Activated CD4-positive, alpha-beta T cell treated with anti-CD3 and anti-CD28 coated beads for 36 hours (primary cell): ENCODE results near the gene COPZ1. TPM values are rescaled to one million over a fixed set of nuclear protein-coding genes. Genes with fewer than 3 reads are reported as not detected.
"Not testable (repeated sequence)": the region's sequence is repeated elsewhere in the genome, so short reads cannot be mapped to it uniquely, and the experiment has no call there.

Source experiments
- ATAC-seq: fragments of 200-7000 bp; cut with Tn5 transposase; one replicate; pipeline ENCODE4 v1.10.0; 2021; ENCODE audit warnings: mild to moderate bottlenecking, moderate library complexity
- CTCF ChIA-PET: fragments of 350-600 bp; sonication (Branson Sonifier 250); formaldehyde crosslinking; loops from one replicate; lab custom pipeline; 2021; ENCODE audit warnings: antibody characterized with exemption; lab: Charles Lee
- POLR2A ChIA-PET: fragments of 350-600 bp; sonication (Branson Sonifier 250); formaldehyde crosslinking; loops from one replicate; lab custom pipeline; 2021; ENCODE audit warnings: antibody characterized with exemption, inconsistent platforms; lab: Charles Lee
- DNase-seq: peaks from one replicate; pipeline ENCODE4 v3.0.0-alpha.2; 2020
- H3K27ac Mint-ChIP-seq: one replicate; pipeline ENCODE4 v1.8.0; 2021; ENCODE audit warnings: mixed read lengths
- H3K27me3 Mint-ChIP-seq: one replicate; pipeline ENCODE4 v1.8.0; 2021; ENCODE audit warnings: mixed read lengths
- H3K36me3 Mint-ChIP-seq: one replicate; pipeline ENCODE4 v1.8.0; 2021; ENCODE audit warnings: low read depth, mixed read lengths
- H3K4me1 Mint-ChIP-seq: one replicate; pipeline ENCODE4 v1.8.0; 2021; ENCODE audit warnings: mixed read lengths
- H3K4me3 Mint-ChIP-seq: one replicate; pipeline ENCODE4 v1.8.0; 2021; ENCODE audit warnings: mild to moderate bottlenecking, moderate library complexity, mixed read lengths
- H3K9me3 Mint-ChIP-seq: one replicate; pipeline ENCODE4 v1.8.0; 2021; ENCODE audit warnings: low read depth, mixed read lengths
- intact Hi-C, 2 experiments: fragments of 100-400 bp; cut with DNase I in 1 of 2; cut with micrococcal nuclease in 1 of 2; formaldehyde crosslinking; loops; one replicate each; pipeline versions ENCODE4 v1.14.2 to v1.15.1; 2022 to 2024; cut with DNase I, micrococcal nuclease
- total RNA-seq, 2 experiments: library from RNA; stranded (reverse); gene quantifications; one replicate each; pipeline ENCODE4 v1.2.3, GENCODE V29; 2021

Gene COPZ1
- 10 to 100 TPM; 95.2 to 98.7 TPM for total RNA-seq

- intact Hi-C loops: loop anchor here (1.0 to 2.0 kb wide), 6 partner anchors 34 to 172 kb away; partner anchors contain the start of genes CBX5 (in 1 of the 2), HNRNPA1 (in 1 of the 2) and NCKAP1L (in 1 of the 2)
- CTCF ChIA-PET: interaction anchor here (0.5 to 6.7 kb wide), 51 partner anchors 8 to 581 kb away, joined by 3 to 49 read pairs (median 4); partner anchors contain the start of genes CBX5, HNRNPA1 and NFE2
- ATAC-seq: peak; percentile 99
- Mint-ChIP-seq H3K36me3 (peaks cover 2% of the 10 kb centered on the region), H3K4me3 (peak within 1 kb of the TSS; percentile 96), H3K27ac (peak within 1 kb of the TSS; percentile 92), H3K4me1 (peaks cover 36% of the 10 kb centered on the region), H3K27me3 (no peaks in the 10 kb centered on the region), H3K9me3 (no peaks in the 10 kb centered on the region)
- peak; percentile 96 for DNase-seq
- POLR2A ChIA-PET: interaction anchor here (0.6 to 1.3 kb wide), 13 partner anchors 18 to 49 kb away, joined by 3 to 17 read pairs (median 4); partner anchors contain the start of genes CBX5 and HNRNPA1
These were observed at the start of gene COPZ1 for GRCh38 chr12:54324617-54325441. Gene COPZ1 (plus strand): TSS chr12:54325131. CDS start chr12:54325164, 33 bp downstream.

GRCh38 chr12:54276368-54276767 is 48.6 kb upstream of the COPZ1 start:
- Mint-ChIP-seq H3K36me3 (peaks cover 35% of the 10 kb centered on the region), H3K4me1 (peaks cover 57% of the 10 kb centered on the region), H3K27me3 (no peaks in the 10 kb centered on the region), H3K4me3 (no peak overlapping the region), H3K9me3 (no peaks in the 10 kb centered on the region), H3K27ac (peak overlapping the region; percentile 81)
- no peak for DNase-seq
- CTCF ChIA-PET: interaction anchor here (0.6 to 1.3 kb wide), 6 partner anchors 9 to 103 kb away, joined by 3 to 7 read pairs (median 3); partner anchors contain the start of gene COPZ1
- intact Hi-C loops: loop anchor here (5.0 kb wide), 2 partner anchors 59 to 824 kb away; partner anchors contain the start of gene PCBP2 (in 1 of the 2)
- no peak for ATAC-seq
- POLR2A ChIA-PET: interaction anchor here (0.9 kb wide), 1 partner anchor 11 kb away, joined by 3 read pairs; no protein-coding TSS in a partner anchor

GRCh38 chr12:54277823-54278276 is 47.1 kb upstream of the COPZ1 start:
- DNase-seq: peak; percentile 32
- no peaks in the 10 kb centered on the region for H3K9me3 Mint-ChIP-seq

GRCh38 chr12:54279227-54279631 is 45.7 kb upstream of the COPZ1 start:
- intact Hi-C loops: loop anchor here (1.0 to 5.0 kb wide), 6 partner anchors 20 to 827 kb away; partner anchors contain the start of genes CALCOCO1 (in 1 of the 2), COPZ1 (in 1 of the 2) and PCBP2 (in 1 of the 2)
- CTCF ChIA-PET: interaction anchor here (0.9 to 2.8 kb wide), 9 partner anchors 9 to 120 kb away, joined by 4 to 16 read pairs (median 6); partner anchors contain the start of gene COPZ1
- H3K27me3 Mint-ChIP-seq: no peaks in the 10 kb centered on the region
- no peak overlapping the region for H3K4me3 Mint-ChIP-seq
- ATAC-seq: no peak
- POLR2A ChIA-PET: interaction anchor here (0.6 to 3.1 kb wide), 9 partner anchors 9 to 134 kb away, joined by 3 to 44 read pairs (median 4); partner anchors contain the start of gene COPZ1
- no peaks in the 10 kb centered on the region for H3K9me3 Mint-ChIP-seq
- peaks cover 46% of the 10 kb centered on the region for H3K4me1 Mint-ChIP-seq
- no peak for DNase-seq
- peaks cover 14% of the 10 kb centered on the region for H3K36me3 Mint-ChIP-seq
- no peak overlapping the region for H3K27ac Mint-ChIP-seq

More at GRCh38 chr12:54277823-54278276, 47.1 kb upstream of the COPZ1 start:
- H3K27me3 Mint-ChIP-seq: no peaks in the 10 kb centered on the region
- ChIA-PET CTCF (interaction anchor here (0.7 to 1.3 kb wide), 3 partner anchors 36 to 61 kb away, joined by 3 read pairs; partner anchors contain the start of gene COPZ1), POLR2A (no interaction called here)
- intact Hi-C loops: loop anchor here (2.0 to 5.0 kb wide), 5 partner anchors 19 to 826 kb away; partner anchors contain the start of genes CALCOCO1 (in 1 of the 2) and PCBP2 (in 1 of the 2)
- H3K4me3 Mint-ChIP-seq: no peak overlapping the region
- ATAC-seq: no peak
- peaks cover 27% of the 10 kb centered on the region for H3K36me3 Mint-ChIP-seq
- H3K27ac Mint-ChIP-seq: no peak overlapping the region
- H3K4me1 Mint-ChIP-seq: peaks cover 47% of the 10 kb centered on the region

- no peak within 1 kb of the TSS for H3K4me3 Mint-ChIP-seq
- no peaks in the 10 kb centered on the region for H3K27me3 Mint-ChIP-seq
- intact Hi-C loops: loop anchor here (1.0 to 10.0 kb wide), 16 partner anchors 21 to 1835 kb away; partner anchors contain the start of genes COPZ1 (in 2 of the 2), TARBP2 (in 2 of the 2), AAAS (in 1 of the 2) and CALCOCO1 (in 1 of the 2)
- no peak within 1 kb of the TSS for H3K27ac Mint-ChIP-seq
- no peaks in the 10 kb centered on the region for H3K9me3 Mint-ChIP-seq
- ChIA-PET POLR2A (interaction anchor here (0.5 to 3.1 kb wide), 21 partner anchors 8 to 1280 kb away, joined by 3 to 44 read pairs (median 3); partner anchors contain the start of gene COPZ1), CTCF (interaction anchor here (0.6 to 2.8 kb wide), 13 partner anchors 8 to 119 kb away, joined by 3 to 16 read pairs (median 6); partner anchors contain the start of gene COPZ1)
- peaks cover 52% of the 10 kb centered on the region for H3K4me1 Mint-ChIP-seq
- ATAC-seq (peak; percentile 78), DNase-seq (peak; percentile 100)
- peaks cover 12% of the 10 kb centered on the region for H3K36me3 Mint-ChIP-seq
These were observed 45.1 kb upstream of the COPZ1 start, which contains the start of gene CBX5 for GRCh38 chr12:54279632-54280467. Gene CBX5 (minus strand): TSS chr12:54280122. CDS start chr12:54257650, 22,472 bp downstream.

- Mint-ChIP-seq H3K4me3 (no peak within 1 kb of the TSS), H3K27me3 (no peaks in the 10 kb centered on the region), H3K36me3 (peaks cover 10% of the 10 kb centered on the region), H3K27ac (no peak within 1 kb of the TSS), H3K4me1 (peaks cover 53% of the 10 kb centered on the region), H3K9me3 (no peaks in the 10 kb centered on the region)
- DNase-seq (peak; percentile 96), ATAC-seq (peak; percentile 85)
- intact Hi-C loops: loop anchor here (1.0 to 10.0 kb wide), 11 partner anchors 45 to 1834 kb away; partner anchors contain the start of genes TARBP2 (in 2 of the 2), AAAS (in 1 of the 2), COPZ1 (in 1 of the 2) and NCKAP1L (in 1 of the 2)
- ChIA-PET CTCF (interaction anchor here (0.6 to 2.8 kb wide), 15 partner anchors 8 to 118 kb away, joined by 3 to 16 read pairs (median 6); partner anchors contain the start of gene COPZ1), POLR2A (interaction anchor here (0.6 to 3.1 kb wide), 15 partner anchors 8 to 1281 kb away, joined by 3 to 44 read pairs (median 3); partner anchors contain the start of gene COPZ1)
These were observed 44.3 kb upstream of the COPZ1 start, which contains the start of gene HNRNPA1 for GRCh38 chr12:54280468-54281260. Gene HNRNPA1 (plus strand): TSS chr12:54280726. CDS start chr12:54280808, 82 bp downstream.

- H3K27me3 Mint-ChIP-seq, ATAC-seq, H3K4me3 Mint-ChIP-seq, H3K36me3 Mint-ChIP-seq, H3K9me3 Mint-ChIP-seq, DNase-seq, H3K27ac Mint-ChIP-seq: not testable (repeated sequence)
- H3K4me1 Mint-ChIP-seq: peaks cover 51% of the 10 kb centered on the region
- POLR2A ChIA-PET: interaction anchor here (0.6 to 3.1 kb wide), 6 partner anchors 11 to 621 kb away, joined by 3 to 44 read pairs (median 6); partner anchors contain the start of gene COPZ1
- intact Hi-C loops: loop anchor here (2.0 to 10.0 kb wide), 7 partner anchors 216 to 1834 kb away; partner anchors contain the start of genes TARBP2 (in 2 of the 2), AAAS (in 1 of the 2), NCKAP1L (in 1 of the 2) and RPL41 (in 1 of the 2)
- CTCF ChIA-PET: interaction anchor here (0.9 to 2.8 kb wide), 6 partner anchors 9 to 87 kb away, joined by 3 to 16 read pairs (median 6); partner anchors contain the start of gene COPZ1
These were observed 43.7 kb upstream of the COPZ1 start for GRCh38 chr12:54281261-54281638.

GRCh38 chr12:54281694-54282093 is 43.2 kb upstream of the COPZ1 start:
- ChIA-PET POLR2A (interaction anchor here (0.6 to 3.1 kb wide), 5 partner anchors 11 to 621 kb away, joined by 3 to 44 read pairs (median 4); partner anchors contain the start of gene COPZ1), CTCF (interaction anchor here (0.9 to 2.8 kb wide), 6 partner anchors 9 to 86 kb away, joined by 3 to 16 read pairs (median 6); partner anchors contain the start of gene COPZ1)
- not testable (repeated sequence) for ATAC-seq, DNase-seq, H3K27me3 Mint-ChIP-seq, H3K4me3 Mint-ChIP-seq, H3K9me3 Mint-ChIP-seq, H3K36me3 Mint-ChIP-seq, H3K27ac Mint-ChIP-seq
- intact Hi-C loops: loop anchor here (2.0 to 10.0 kb wide), 7 partner anchors 215 to 1833 kb away; partner anchors contain the start of genes TARBP2 (in 2 of the 2), AAAS (in 1 of the 2), NCKAP1L (in 1 of the 2) and RPL41 (in 1 of the 2)
- peaks cover 47% of the 10 kb centered on the region for H3K4me1 Mint-ChIP-seq
